Keratinocyte (primary cell): ENCODE data around the gene CNOT4. TPM values are rescaled to one million over a fixed set of nuclear protein-coding genes. Genes with fewer than 3 reads are reported as not detected.

Experiments
- DNase-seq: peaks from one replicate; pipeline ENCODE4 v3.0.0-alpha.2; 2011; ENCODE audit warnings: low read depth, missing footprints, low spot score
- FAIRE-seq: peaks from 2 replicates; lab custom pipeline; 2011; peaks lifted over from hg19 to GRCh38; lab: Jason Lieb, UNC
- H2AFZ ChIP-seq: 2 replicates; pipeline ENCODE4 v1.6.0; 2012; ENCODE audit warnings: low read length, control low read depth, inconsistent platforms; ENCODE audit not compliant: control insufficient read depth
- H3K27ac ChIP-seq: 2 replicates; pipeline ENCODE4 v1.5.1; 2011; ENCODE audit warnings: low read length; ENCODE audit not compliant: control insufficient read depth, insufficient read depth
- H3K27me3 ChIP-seq: 3 replicates; pipeline ENCODE4 v1.6.0; 2011; ENCODE audit warnings: low read length; ENCODE audit not compliant: control insufficient read depth, insufficient read depth; ENCODE audit errors: extremely low read depth
- H3K36me3 ChIP-seq, 2 experiments: 2 replicates in 1 of 2; 3 replicates in 1 of 2; pipeline ENCODE4 v1.5.1; 2011; ENCODE audit warnings: low read length in 2 of 2, mild to moderate bottlenecking in 1 of 2; ENCODE audit not compliant: control insufficient read depth in 2 of 2, insufficient read depth in 2 of 2; ENCODE audit errors: extremely low read depth in 1 of 2
- H3K4me1 ChIP-seq: 3 replicates; pipeline ENCODE4 v1.5.1; 2011; ENCODE audit warnings: low read length; ENCODE audit not compliant: control insufficient read depth, insufficient read depth; ENCODE audit errors: extremely low read depth
- H3K4me2 ChIP-seq: 3 replicates; pipeline ENCODE4 v1.6.0; 2011; ENCODE audit warnings: low read depth, low read length; ENCODE audit not compliant: control insufficient read depth, insufficient read depth; ENCODE audit errors: extremely low read depth
- H3K4me3 ChIP-seq, 3 experiments: fragments of 200-600 bp in 1 of 3; sonication (generic) in 1 of 3; 2 replicates in 2 of 3; 3 replicates in 1 of 3; pipeline ENCODE4 v1.5.1; 2011 to 2016; ENCODE audit warnings: low read length in 3 of 3, mild to moderate bottlenecking in 3 of 3, control low read depth in 2 of 3, inconsistent platforms in 1 of 3, low read depth in 1 of 3, mixed read lengths in 1 of 3, mixed run types in 1 of 3, moderate library complexity in 1 of 3; ENCODE audit not compliant: control insufficient read depth in 2 of 3, insufficient read depth in 2 of 3; ENCODE audit errors: extremely low read depth in 1 of 3
- H3K79me2 ChIP-seq: 2 replicates; pipeline ENCODE4 v1.6.0; 2012; ENCODE audit warnings: low read length; ENCODE audit not compliant: control insufficient read depth, insufficient read depth
- H3K9ac ChIP-seq: 3 replicates; pipeline ENCODE4 v1.6.0; 2011; ENCODE audit warnings: low read length; ENCODE audit not compliant: control insufficient read depth, insufficient read depth; ENCODE audit errors: extremely low read depth
- H3K9me1 ChIP-seq: 3 replicates; pipeline ENCODE4 v1.6.0; 2011; ENCODE audit warnings: low read length; ENCODE audit not compliant: control insufficient read depth, insufficient read depth; ENCODE audit errors: extremely low read depth
- H3K9me3 ChIP-seq: 2 replicates; pipeline ENCODE4 v1.5.1; 2012; ENCODE audit warnings: low read depth, low read length; ENCODE audit not compliant: control insufficient read depth
- H4K20me1 ChIP-seq: 3 replicates; pipeline ENCODE4 v1.6.0; 2011; ENCODE audit warnings: low read length; ENCODE audit not compliant: control insufficient read depth, insufficient read depth; ENCODE audit errors: extremely low read depth
- CTCF ChIP-seq, 3 experiments: IDR thresholded peaks in 1 of 3; conservative IDR thresholded peaks in 1 of 3; optimal IDR thresholded peaks in 1 of 3; 2 replicates in 2 of 3; 3 replicates in 1 of 3; pipeline versions ENCODE3 to v1.5.1; 2011; ENCODE audit warnings: low read length in 3 of 3, mild to moderate bottlenecking in 3 of 3, moderate library complexity in 2 of 3, control low read depth in 1 of 3, inconsistent platforms in 1 of 3; ENCODE audit not compliant: insufficient read depth in 2 of 3; ENCODE audit errors: extremely low read depth in 1 of 3
- EZH2 ChIP-seq: IDR thresholded peaks from one replicate; pipeline ENCODE4 v1.6.1; 2012; ENCODE audit warnings: inconsistent platforms, mild to moderate bottlenecking, low read length, moderate library complexity
- dilution Hi-C: fragments of 300-500 bp; cut with MboI; formaldehyde crosslinking; loops from one replicate; pipeline ENCODE4 v1.7.0; 2020; ENCODE audit warnings: low sequenced_read_pairs; ENCODE audit not compliant: extremely low pct_ligation_motif_present
- polyA plus RNA-seq, 5 experiments: library from polyadenylated mRNA; depleted of rRNA in 3 of 5; stranded (reverse) in 3 of 5; stranded (forward) in 1 of 5; unstranded in 1 of 5; fragments of >200 nt; gene quantifications; 1 replicate in 1 of 5; 2 replicates in 3 of 5; 3 replicates in 1 of 5; pipeline versions ENCODE4 v1.2.1 to v1.2.3, GENCODE V29; 2011 to 2012; ENCODE audit warnings: missing spikeins in 2 of 5, low read depth in 1 of 5, low replicate concordance in 1 of 5

CNOT4 gene
- polyA plus RNA-seq, 1 donor (not counting 4 experiments of a cell fraction or from before 2014, with no cell fraction given): 11.4 TPM

GRCh38 chr7:135490783-135491182 lies 19.1 kb downstream of the CNOT4 start:
- Histone ChIP-seq H3K79me2 (peaks cover 78% of the 10 kb centered on the region), H3K27ac (no peak overlapping the region), H3K9ac (no peak overlapping the region), H3K9me3 (no peaks in the 10 kb centered on the region), H4K20me1 (no peaks in the 10 kb centered on the region), H3K9me1 (no peaks in the 10 kb centered on the region), H3K4me2 (no peak overlapping the region), H3K27me3 (no peaks in the 10 kb centered on the region), H2AFZ (no peak overlapping the region), H3K4me1 (peaks cover 3% of the 10 kb centered on the region), H3K36me3 (peaks cover 0 to 2% of the 10 kb centered on the region in 2 experiments), H3K4me3 (no peak overlapping the region)
- DNase-seq (no peak), FAIRE-seq (no peak)
- TF ChIP-seq EZH2: no peak
- no peak for TF ChIP-seq CTCF (optimal IDR thresholded peaks at IDR 0.05 in 1 of 3, IDR thresholded peaks at IDR 0.05 in 1 of 3, conservative IDR thresholded peaks at IDR 0.05 in 1 of 3; ENCODE audit: extremely low read depth in 1 of 3, insufficient read depth in 2 of 3, low read length in 3 of 3)
- dilution Hi-C loops: no loop called here

GRCh38 chr7:135489791-135490190 lies 20.1 kb downstream of the CNOT4 start:
- no peak overlapping the region for H3K9ac ChIP-seq
- H2AFZ ChIP-seq: no peak overlapping the region
- H3K79me2 ChIP-seq: peaks cover 84% of the 10 kb centered on the region
- H3K36me3 ChIP-seq: peaks cover 0 to 2% of the 10 kb centered on the region in 2 experiments
- H3K4me2 ChIP-seq: no peak overlapping the region
- dilution Hi-C loops: no loop called here
- no peak overlapping the region for H3K4me3 ChIP-seq
- H3K4me1 ChIP-seq: peaks cover 3% of the 10 kb centered on the region
- no peaks in the 10 kb centered on the region for H4K20me1 ChIP-seq
- no peak for DNase-seq
- no peaks in the 10 kb centered on the region for H3K27me3 ChIP-seq
- no peaks in the 10 kb centered on the region for H3K9me3 ChIP-seq
- H3K9me1 ChIP-seq: no peaks in the 10 kb centered on the region
- no peak for FAIRE-seq
- TF ChIP-seq CTCF (optimal IDR thresholded peaks at IDR 0.05 in 1 of 3, IDR thresholded peaks at IDR 0.05 in 1 of 3, conservative IDR thresholded peaks at IDR 0.05 in 1 of 3; ENCODE audit: extremely low read depth in 1 of 3, insufficient read depth in 2 of 3, low read length in 3 of 3) (no peak), EZH2 (no peak)
- H3K27ac ChIP-seq: no peak overlapping the region
